Adrenal gland (tissue), 12 donors: Measurements from ENCODE around the gene NR2E3. TPM values are rescaled to one million over a fixed set of nuclear protein-coding genes. Genes with fewer than 3 reads are reported as not detected.

Source experiments
- DNase-seq, 7 donors: peaks; one replicate each; pipeline ENCODE4 v3.0.0-alpha.2; 2019 to 2020
- H3K27ac ChIP-seq, 5 donors: fragments of 200-600 bp; sonication (generic) in 4 of 5; 1 replicate in 3 of 5; 2 replicates in 2 of 5; pipeline versions ENCODE4 v1.5.1 to v1.8.0; 2016 to 2020; ENCODE audit warnings: mild to moderate bottlenecking in 1 of 5
- H3K27me3 ChIP-seq: fragments of 200-600 bp; 2 replicates; pipeline ENCODE4 v1.8.0; 2021
- H3K36me3 ChIP-seq, 2 donors: fragments of 200-600 bp; replicated peaks in 1 of 2; 1 replicate in 1 of 2; 2 replicates in 1 of 2; pipeline versions ENCODE4 v1.5.1 to v1.8.0; 2018 to 2022
- H3K4me1 ChIP-seq, 2 donors: fragments of 200-600 bp; replicated peaks in 1 of 2; 1 replicate in 1 of 2; 2 replicates in 1 of 2; pipeline versions ENCODE4 v1.5.1 to v1.8.0; 2018 to 2021
- H3K4me3 ChIP-seq, 4 donors: fragments of 200-600 bp; sonication (generic) in 3 of 4; one replicate each; pipeline ENCODE4 v1.5.1; 2016 to 2018
- H3K9me3 ChIP-seq, 3 donors: fragments of 200-600 bp; sonication (generic) in 1 of 3; replicated peaks in 1 of 3; 1 replicate in 2 of 3; 2 replicates in 1 of 3; pipeline versions ENCODE4 v1.5.1 to v1.8.0; 2016 to 2021
- CTCF ChIP-seq, 6 experiments: fragments of 450-650 bp in 4 of 6; fragments of 200-600 bp in 2 of 6; sonication (generic) in 1 of 6; IDR thresholded peaks; 1 replicate in 5 of 6; 2 replicates in 1 of 6; pipeline versions ENCODE4 v1.5.1 to v1.8.0; 2016 to 2021; ENCODE audit warnings: antibody characterized with exemption in 6 of 6, mild to moderate bottlenecking in 2 of 6, moderate library complexity in 1 of 6
- POLR2A ChIP-seq, 2 donors: fragments of 450-650 bp; IDR thresholded peaks; one replicate each; pipeline ENCODE4 v1.6.1; 2017; ENCODE audit warnings: antibody characterized with exemption in 2 of 2, mild to moderate bottlenecking in 2 of 2, moderate library complexity in 1 of 2
- WGBS, 4 donors: extraction: QIAGEN DNeasy Blood & Tissue Kit in 2 of 4; methylation state at CpG; one replicate each; pipeline versions ENCODE4 v1.1.5 to v1.1.7; 2013 to 2017; 5-methylcytosine and 5-hydroxymethylcytosine counted together
- intact Hi-C, 2 donors: fragments of 100-400 bp; cut with DNase I; formaldehyde crosslinking; loops; one replicate each; pipeline versions ENCODE4 v1.14.1 to v1.15.0; 2022 to 2023
- polyA plus RNA-seq, 3 donors: library from polyadenylated mRNA; stranded (reverse); fragments of 200-250 nt in 2 of 3; fragments of 350-450 nt in 1 of 3; fragmentation: Illumina TruSeq in 1 of 3; extraction: RNeasy Lipid Tissue Mini Kit (QIAGEN cat#74804) in 1 of 3; gene quantifications; one replicate each; pipeline ENCODE4 v1.2.3, GENCODE V29; 2013 to 2014
- total RNA-seq, 9 donors: library from RNA; depleted of rRNA in 4 of 9; stranded (reverse); fragments of >200 nt in 4 of 9; fragments of 120-200 nt in 1 of 9; fragmentation: NEBNext Ultra II Directional in 1 of 9; extraction: Animal tissue kit (Norgen Biotek cat#: 25700) in 1 of 9; gene quantifications; one replicate each; pipeline versions ENCODE4 v1.1.0 to v1.2.4, GENCODE V29; 2013 to 2023
- donor health status: healthy with polysubstance abuse.
- donor health status: Bipolar disorder and iron deficiency.
- donor health status: DM: yes; HTN: yes; CAD: no.
- donor health status: DM: no; HTN: no; CAD: no.
- donor health status: DM: no; HTN: no; CAD: no.
- donor health status: DM: yes; HTN: yes; CAD: no.

NR2E3 gene
- total and polyA plus RNA-seq, 12 donors = 0.11 to 1.4 (median 0.41) TPM; not detected in 2

DNA sequence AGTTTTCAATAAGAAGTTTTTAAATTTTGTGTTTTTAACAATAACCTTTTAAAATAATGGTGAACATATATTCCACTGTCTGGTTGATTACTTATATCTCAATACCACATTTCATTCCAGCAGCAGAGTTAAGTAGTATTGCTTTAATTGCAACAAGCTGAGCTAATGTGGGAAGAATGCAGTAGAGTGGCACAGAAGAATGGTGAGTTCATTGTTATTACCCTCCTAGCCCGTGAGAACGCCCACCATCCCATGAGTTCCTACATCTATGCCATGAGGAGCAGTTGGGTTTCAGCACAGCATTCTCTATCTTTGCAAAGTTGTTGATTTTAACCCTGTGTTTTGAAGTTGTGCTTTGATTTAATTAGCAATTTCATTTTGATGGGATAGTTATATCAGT lies 17.8 kb upstream of the NR2E3 start:
- Histone ChIP-seq H3K9me3 (no peaks in the 10 kb centered on the region), H3K4me1 (no peaks in the 10 kb centered on the region), H3K36me3 (no peaks in the 10 kb centered on the region), H3K4me3 (no peak overlapping the region), H3K27ac (no peak overlapping the region), H3K27me3 (no peaks in the 10 kb centered on the region)
- TF ChIP-seq POLR2A (IDR thresholded peaks at IDR 0.05) (no peak), CTCF (IDR thresholded peaks at IDR 0.05) (no peak)
- WGBS, 4 donors = 62 to 93% (median 80%) methylated on average over 2 of the region's 2 CpGs
- no peak for DNase-seq
- intact Hi-C loops = no loop called here

GRCh38 chr15:71798641-71799040 lies 11.7 kb upstream of the NR2E3 start:
- WGBS, 4 donors = 79 to 83% (median 81%) methylated on average over 6 of the region's 6 CpGs
- H3K9me3 ChIP-seq = no peaks in the 10 kb centered on the region
- H3K4me1 ChIP-seq = no peaks in the 10 kb centered on the region
- H3K27ac ChIP-seq = no peak overlapping the region
- H3K36me3 ChIP-seq = no peaks in the 10 kb centered on the region
- no peak for TF ChIP-seq CTCF (IDR thresholded peaks at IDR 0.05)
- TF ChIP-seq POLR2A (IDR thresholded peaks at IDR 0.05) = no peak
- no peaks in the 10 kb centered on the region for H3K27me3 ChIP-seq
- intact Hi-C loops = no loop called here
- DNase-seq = no peak
- H3K4me3 ChIP-seq = no peak overlapping the region

DNA sequence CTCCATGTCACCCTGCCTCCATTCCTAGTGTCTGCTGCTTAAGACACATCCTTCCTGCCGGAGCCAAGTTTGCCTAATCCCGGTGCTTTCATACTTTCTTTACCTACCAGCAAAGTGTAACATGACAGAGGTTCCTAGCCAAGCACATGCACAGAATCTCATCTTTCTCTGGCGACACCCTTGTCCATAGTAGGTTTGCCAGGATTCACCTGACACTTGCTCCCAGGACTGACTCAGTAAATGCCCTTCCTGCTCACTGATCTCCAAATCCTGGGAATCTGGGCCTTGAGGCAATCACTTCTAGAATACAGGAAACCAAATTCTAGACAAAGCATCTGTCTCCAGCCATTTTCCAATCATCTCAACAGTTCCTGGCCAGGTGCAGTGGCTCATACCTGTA lies 10.2 kb upstream of the NR2E3 start:
- no peaks in the 10 kb centered on the region for H3K27me3 ChIP-seq
- intact Hi-C loops = loop anchor here (5.0 to 10.0 kb wide), 3 partner anchors 55 to 355 kb away; no protein-coding TSS in a partner anchor
- no peak for DNase-seq
- H3K4me3 ChIP-seq = no peak overlapping the region
- H3K9me3 ChIP-seq = no peaks in the 10 kb centered on the region
- no peak overlapping the region for H3K27ac ChIP-seq
- WGBS, 4 donors = 86 to 94% (median 92%) methylated on average over 3 of the region's 3 CpGs
- H3K36me3 ChIP-seq = no peaks in the 10 kb centered on the region
- H3K4me1 ChIP-seq = no peaks in the 10 kb centered on the region
- TF ChIP-seq POLR2A (IDR thresholded peaks at IDR 0.05) (no peak), CTCF (IDR thresholded peaks at IDR 0.05) (no peak)

- Histone ChIP-seq H3K9me3 (no peaks in the 10 kb centered on the region), H3K27ac (no peak overlapping the region), H3K27me3 (no peaks in the 10 kb centered on the region), H3K36me3 (no peaks in the 10 kb centered on the region), H3K4me1 (peaks cover 0 to 2% of the 10 kb centered on the region in 2 donors), H3K4me3 (no peak overlapping the region)
- peak; percentile 34 to 68 (median 48) for DNase-seq
- 59 to 66% (median 61%) methylated on average over 17 of the region's 17 CpGs for WGBS, 4 donors
- TF ChIP-seq POLR2A (IDR thresholded peaks at IDR 0.05) (no peak), CTCF (IDR thresholded peaks at IDR 0.05) (peak; percentile 82 to 94 (median 90))
- intact Hi-C loops = loop anchor here (5.0 to 10.0 kb wide), 3 partner anchors 56 to 354 kb away; no protein-coding TSS in a partner anchor
These were observed 9.3 kb upstream of the NR2E3 start for GRCh38 chr15:71800835-71801745.
